Keratinocyte (primary cell): ENCODE results near the gene KCNK17. TPM values are rescaled to one million over a fixed set of nuclear protein-coding genes. Genes with fewer than 3 reads are reported as not detected.

ENCODE experiments used
- DNase-seq: peaks from one replicate; pipeline ENCODE4 v3.0.0-alpha.2; 2011; ENCODE audit warnings: low read depth, missing footprints, low spot score
- FAIRE-seq: peaks from 2 replicates; lab custom pipeline; 2011; peaks lifted over from hg19 to GRCh38; lab: Jason Lieb, UNC
- H2AFZ ChIP-seq: 2 replicates; pipeline ENCODE4 v1.6.0; 2012; ENCODE audit warnings: low read length, control low read depth, inconsistent platforms; ENCODE audit not compliant: control insufficient read depth
- H3K27ac ChIP-seq: 2 replicates; pipeline ENCODE4 v1.5.1; 2011; ENCODE audit warnings: low read length; ENCODE audit not compliant: control insufficient read depth, insufficient read depth
- H3K27me3 ChIP-seq: 3 replicates; pipeline ENCODE4 v1.6.0; 2011; ENCODE audit warnings: low read length; ENCODE audit not compliant: control insufficient read depth, insufficient read depth; ENCODE audit errors: extremely low read depth
- H3K36me3 ChIP-seq, 2 experiments: 2 replicates in 1 of 2; 3 replicates in 1 of 2; pipeline ENCODE4 v1.5.1; 2011; ENCODE audit warnings: low read length in 2 of 2, mild to moderate bottlenecking in 1 of 2; ENCODE audit not compliant: control insufficient read depth in 2 of 2, insufficient read depth in 2 of 2; ENCODE audit errors: extremely low read depth in 1 of 2
- H3K4me1 ChIP-seq: 3 replicates; pipeline ENCODE4 v1.5.1; 2011; ENCODE audit warnings: low read length; ENCODE audit not compliant: control insufficient read depth, insufficient read depth; ENCODE audit errors: extremely low read depth
- H3K4me2 ChIP-seq: 3 replicates; pipeline ENCODE4 v1.6.0; 2011; ENCODE audit warnings: low read depth, low read length; ENCODE audit not compliant: control insufficient read depth, insufficient read depth; ENCODE audit errors: extremely low read depth
- H3K4me3 ChIP-seq, 3 experiments: fragments of 200-600 bp in 1 of 3; sonication (generic) in 1 of 3; 2 replicates in 2 of 3; 3 replicates in 1 of 3; pipeline ENCODE4 v1.5.1; 2011 to 2016; ENCODE audit warnings: low read length in 3 of 3, mild to moderate bottlenecking in 3 of 3, control low read depth in 2 of 3, inconsistent platforms in 1 of 3, low read depth in 1 of 3, mixed read lengths in 1 of 3, mixed run types in 1 of 3, moderate library complexity in 1 of 3; ENCODE audit not compliant: control insufficient read depth in 2 of 3, insufficient read depth in 2 of 3; ENCODE audit errors: extremely low read depth in 1 of 3
- H3K79me2 ChIP-seq: 2 replicates; pipeline ENCODE4 v1.6.0; 2012; ENCODE audit warnings: low read length; ENCODE audit not compliant: control insufficient read depth, insufficient read depth
- H3K9ac ChIP-seq: 3 replicates; pipeline ENCODE4 v1.6.0; 2011; ENCODE audit warnings: low read length; ENCODE audit not compliant: control insufficient read depth, insufficient read depth; ENCODE audit errors: extremely low read depth
- H3K9me1 ChIP-seq: 3 replicates; pipeline ENCODE4 v1.6.0; 2011; ENCODE audit warnings: low read length; ENCODE audit not compliant: control insufficient read depth, insufficient read depth; ENCODE audit errors: extremely low read depth
- H3K9me3 ChIP-seq: 2 replicates; pipeline ENCODE4 v1.5.1; 2012; ENCODE audit warnings: low read depth, low read length; ENCODE audit not compliant: control insufficient read depth
- H4K20me1 ChIP-seq: 3 replicates; pipeline ENCODE4 v1.6.0; 2011; ENCODE audit warnings: low read length; ENCODE audit not compliant: control insufficient read depth, insufficient read depth; ENCODE audit errors: extremely low read depth
- CTCF ChIP-seq, 3 experiments: IDR thresholded peaks in 1 of 3; conservative IDR thresholded peaks in 1 of 3; optimal IDR thresholded peaks in 1 of 3; 2 replicates in 2 of 3; 3 replicates in 1 of 3; pipeline versions ENCODE3 to v1.5.1; 2011; ENCODE audit warnings: low read length in 3 of 3, mild to moderate bottlenecking in 3 of 3, moderate library complexity in 2 of 3, control low read depth in 1 of 3, inconsistent platforms in 1 of 3; ENCODE audit not compliant: insufficient read depth in 2 of 3; ENCODE audit errors: extremely low read depth in 1 of 3
- EZH2 ChIP-seq: IDR thresholded peaks from one replicate; pipeline ENCODE4 v1.6.1; 2012; ENCODE audit warnings: inconsistent platforms, mild to moderate bottlenecking, low read length, moderate library complexity
- dilution Hi-C: fragments of 300-500 bp; cut with MboI; formaldehyde crosslinking; loops from one replicate; pipeline ENCODE4 v1.7.0; 2020; ENCODE audit warnings: low sequenced_read_pairs; ENCODE audit not compliant: extremely low pct_ligation_motif_present
- polyA plus RNA-seq, 5 experiments: library from polyadenylated mRNA; depleted of rRNA in 3 of 5; stranded (reverse) in 3 of 5; stranded (forward) in 1 of 5; unstranded in 1 of 5; fragments of >200 nt; gene quantifications; 1 replicate in 1 of 5; 2 replicates in 3 of 5; 3 replicates in 1 of 5; pipeline versions ENCODE4 v1.2.1 to v1.2.3, GENCODE V29; 2011 to 2012; ENCODE audit warnings: missing spikeins in 2 of 5, low read depth in 1 of 5, low replicate concordance in 1 of 5

The KCNK17 gene
- polyA plus RNA-seq, 1 donor (not counting 4 experiments of a cell fraction or from before 2014, with no cell fraction given): not detected

- Histone ChIP-seq H3K9ac (no peak overlapping the region), H3K79me2 (no peaks in the 10 kb centered on the region), H3K4me1 (no peaks in the 10 kb centered on the region), H3K27ac (no peak overlapping the region), H3K9me3 (no peaks in the 10 kb centered on the region), H3K4me3 (no peak overlapping the region), H3K27me3 (no peaks in the 10 kb centered on the region), H2AFZ (no peak overlapping the region), H3K4me2 (no peak overlapping the region), H4K20me1 (no peaks in the 10 kb centered on the region), H3K9me1 (no peaks in the 10 kb centered on the region), H3K36me3 (no peaks in the 10 kb centered on the region)
- dilution Hi-C loops: no loop called here
- FAIRE-seq: no peak
- no peak for DNase-seq
- TF ChIP-seq EZH2 (no peak), CTCF (optimal IDR thresholded peaks at IDR 0.05 in 1 of 3, IDR thresholded peaks at IDR 0.05 in 1 of 3, conservative IDR thresholded peaks at IDR 0.05 in 1 of 3; ENCODE audit: extremely low read depth in 1 of 3, insufficient read depth in 2 of 3, low read length in 3 of 3) (no peak)
Observed at GRCh38 chr6:39330057-39330456, 15.8 kb upstream of the KCNK17 start.

GRCh38 chr6:39328066-39328465 is 13.8 kb upstream of the KCNK17 start:
- H3K36me3 ChIP-seq: no peaks in the 10 kb centered on the region
- no peaks in the 10 kb centered on the region for H4K20me1 ChIP-seq
- no peak for DNase-seq
- dilution Hi-C loops: no loop called here
- no peak overlapping the region for H3K4me2 ChIP-seq
- H3K4me1 ChIP-seq: no peaks in the 10 kb centered on the region
- FAIRE-seq: no peak
- H3K9ac ChIP-seq: no peak overlapping the region
- no peak overlapping the region for H2AFZ ChIP-seq
- no peak overlapping the region for H3K27ac ChIP-seq
- no peak overlapping the region for H3K4me3 ChIP-seq
- no peaks in the 10 kb centered on the region for H3K27me3 ChIP-seq
- H3K9me3 ChIP-seq: no peaks in the 10 kb centered on the region
- H3K9me1 ChIP-seq: no peaks in the 10 kb centered on the region
- no peak for TF ChIP-seq EZH2
- TF ChIP-seq CTCF (optimal IDR thresholded peaks at IDR 0.05 in 1 of 3, IDR thresholded peaks at IDR 0.05 in 1 of 3, conservative IDR thresholded peaks at IDR 0.05 in 1 of 3; ENCODE audit: extremely low read depth in 1 of 3, insufficient read depth in 2 of 3, low read length in 3 of 3): no peak
- H3K79me2 ChIP-seq: no peaks in the 10 kb centered on the region
